HG03095 (cell line): Measurements from ENCODE around the gene TTC28.
"Not testable (repeated sequence)": the region's sequence is repeated elsewhere in the genome, so short reads cannot be mapped to it uniquely, and the experiment has no call there.

Source experiments
- ATAC-seq: cut with Tn5 transposase; IDR thresholded peaks from one replicate; pipeline ENCODE4 v1.9.1; 2021; ENCODE audit warnings: moderate library complexity; ENCODE audit not compliant: unreplicated experiment

TTC28 gene

GRCh38 chr22:28678170-28678569 is 1.5 kb downstream of the TTC28 start:
- not testable (repeated sequence) for ATAC-seq

- no peak for ATAC-seq
Measured at GRCh38 chr22:28674121-28674563, 5.5 kb downstream of the TTC28 start.

- ATAC-seq = no peak
Measured at GRCh38 chr22:28670756-28671155, 8.9 kb downstream of the TTC28 start.

GRCh38 chr22:28670161-28670560 is 9.5 kb downstream of the TTC28 start:
- ATAC-seq = no peak

GRCh38 chr22:28669387-28669786 is 10.3 kb downstream of the TTC28 start:
- ATAC-seq = no peak

GRCh38 chr22:28663569-28663942 is 16.1 kb downstream of the TTC28 start:
- not testable (repeated sequence) for ATAC-seq

- no peak for ATAC-seq
Measured at GRCh38 chr22:28658448-28658847, 21.2 kb downstream of the TTC28 start.

GRCh38 chr22:28656181-28656580 is 23.5 kb downstream of the TTC28 start:
- no peak for ATAC-seq

- ATAC-seq = no peak
Measured at GRCh38 chr22:28650463-28650862, 29.2 kb downstream of the TTC28 start.

- no peak for ATAC-seq
Measured at GRCh38 chr22:28648792-28649191, 30.8 kb downstream of the TTC28 start.

- no peak for ATAC-seq
Measured at GRCh38 chr22:28647216-28647615, 32.4 kb downstream of the TTC28 start.

GRCh38 chr22:28639321-28639720 is 40.3 kb downstream of the TTC28 start:
- ATAC-seq = no peak

GRCh38 chr22:28637225-28637624 is 42.4 kb downstream of the TTC28 start:
- ATAC-seq = no peak

- ATAC-seq = no peak
Measured at GRCh38 chr22:28630177-28630574, 49.5 kb downstream of the TTC28 start.

- no peak for ATAC-seq
Measured at GRCh38 chr22:28629420-28630176, 50.0 kb downstream of the TTC28 start.

GRCh38 chr22:28628766-28629165 is 50.9 kb downstream of the TTC28 start:
- ATAC-seq = no peak

GRCh38 chr22:28627791-28628190 is 51.8 kb downstream of the TTC28 start:
- no peak for ATAC-seq

- no peak for ATAC-seq
Measured at GRCh38 chr22:28620244-28620922, 59.3 kb downstream of the TTC28 start.

GRCh38 chr22:28619236-28619635 is 60.4 kb downstream of the TTC28 start:
- no peak for ATAC-seq

- ATAC-seq = not testable (repeated sequence)
Measured at GRCh38 chr22:28615423-28615822, 64.2 kb downstream of the TTC28 start.

- no peak for ATAC-seq
Measured at GRCh38 chr22:28609921-28610320, 69.7 kb downstream of the TTC28 start.

GRCh38 chr22:28608546-28608945 is 71.1 kb downstream of the TTC28 start:
- ATAC-seq = no peak
